Pancreas (tissue), 10 donors: Measurements from ENCODE around the gene FRMPD2. TPM values are rescaled to one million over a fixed set of nuclear protein-coding genes. Genes with fewer than 3 reads are reported as not detected.

Experiments
- ATAC-seq, 4 donors: fragments of 200-7000 bp; cut with Tn5 transposase; one replicate each; pipeline versions ENCODE4 v1.8.0 to v1.9.1; 2020; ENCODE audit warnings: mild to moderate bottlenecking in 4 of 4, moderate library complexity in 4 of 4
- DNase-seq, 6 donors: peaks; one replicate each; pipeline ENCODE4 v3.0.0-alpha.2; 2020
- FAIRE-seq: peaks from 2 replicates; lab custom pipeline; 2012; peaks lifted over from hg19 to GRCh38; lab: Jason Lieb, UNC
- H3K27ac ChIP-seq, 4 donors: fragments of 200-600 bp; sonication (generic); 1 replicate in 3 of 4; 2 replicates in 1 of 4; pipeline versions ENCODE4 v1.5.0 to v1.8.0; 2020
- H3K27me3 ChIP-seq, 4 donors: fragments of 200-600 bp; one replicate each; pipeline ENCODE4 v1.8.0; 2021
- H3K36me3 ChIP-seq, 3 donors: fragments of 200-600 bp; sonication (generic) in 1 of 3; one replicate each; pipeline versions ENCODE4 v1.5.0 to v1.8.0; 2020 to 2021
- H3K4me1 ChIP-seq, 3 donors: fragments of 200-600 bp; one replicate each; pipeline ENCODE4 v1.8.0; 2021
- H3K4me3 ChIP-seq, 4 donors: fragments of 200-600 bp; sonication (generic) in 2 of 4; one replicate each; pipeline versions ENCODE4 v1.5.0 to v1.8.0; 2020 to 2021
- H3K9me3 ChIP-seq, 4 donors: fragments of 200-600 bp; one replicate each; pipeline ENCODE4 v1.8.0; 2021
- CTCF ChIP-seq, 4 donors: fragments of 200-600 bp; sonication (generic) in 3 of 4; IDR thresholded peaks; one replicate each; pipeline versions ENCODE4 v1.5.0 to v1.8.0; 2021; ENCODE audit warnings: antibody characterized with exemption in 4 of 4
- WGBS, 2 donors: extraction: QIAGEN DNeasy Blood & Tissue Kit; methylation state at CpG; one replicate each; pipeline ENCODE4 v1.1.7; 2013; 5-methylcytosine and 5-hydroxymethylcytosine counted together
- intact Hi-C, 3 donors: fragments of 100-400 bp; cut with DNase I; formaldehyde crosslinking; loops; one replicate each; pipeline versions ENCODE4 v1.11.1 to v1.14.2; 2022
- polyA plus RNA-seq, 2 donors: library from polyadenylated mRNA; stranded (reverse); fragments of 200-250 nt; gene quantifications; one replicate each; pipeline ENCODE4 v1.2.3, GENCODE V29; 2013
- total RNA-seq, 6 donors: library from RNA; stranded (reverse); fragmentation: NEBNext Ultra II Directional in 4 of 6; extraction: Animal tissue kit (Norgen Biotek cat#: 25700) in 4 of 6; gene quantifications; one replicate each; pipeline versions ENCODE4 v1.2.1 to v1.2.4, GENCODE V29; 2021 to 2023
- donor health status: healthy with polysubstance abuse.
- donor health status: DM: no; HTN: no; CAD: no; lungs with moderate emphysema.
- donor health status: DM: no; HTN: no; CAD: no.
- donor health status: control.
- donor health status: control.
- donor health status: Bipolar disorder and iron deficiency.
- donor health status: DM: yes; HTN: yes; CAD: no.
- donor health status: DM: no; HTN: no; CAD: no.
- donor health status: DM: no; HTN: no; CAD: no.
- donor health status: DM: yes; HTN: yes; CAD: no.

The FRMPD2 gene
- total and polyA plus RNA-seq, 8 donors: 0.08 to 0.47 (median 0.24) TPM

- no peak for FAIRE-seq
- no peak for DNase-seq
- no peaks in the 10 kb centered on the region for H3K9me3 ChIP-seq
- 84 to 93% methylated on average over 4 of the region's 4 CpGs for WGBS, 2 donors
- no peak for ATAC-seq
- intact Hi-C loops: no loop called here
- no peaks in the 10 kb centered on the region for H3K4me1 ChIP-seq
- H3K4me3 ChIP-seq: no peak overlapping the region
- no peak overlapping the region for H3K27ac ChIP-seq
- H3K36me3 ChIP-seq: no peaks in the 10 kb centered on the region
- no peaks in the 10 kb centered on the region for H3K27me3 ChIP-seq
- no peak for TF ChIP-seq CTCF (IDR thresholded peaks at IDR 0.05)
These were observed 22.1 kb upstream of the FRMPD2 start for GRCh38 chr10:48296576-48297098.

GRCh38 chr10:48294431-48294830, 19.9 kb upstream of the FRMPD2 start:
- Histone ChIP-seq H3K27ac (no peak overlapping the region), H3K4me1 (no peaks in the 10 kb centered on the region), H3K9me3 (no peaks in the 10 kb centered on the region), H3K4me3 (no peak overlapping the region), H3K27me3 (no peaks in the 10 kb centered on the region), H3K36me3 (no peaks in the 10 kb centered on the region)
- no peak for ATAC-seq
- WGBS, 2 donors: 68 to 74% methylated on average over 2 of the region's 2 CpGs
- DNase-seq: no peak
- no peak for FAIRE-seq
- intact Hi-C loops: no loop called here
- TF ChIP-seq CTCF (IDR thresholded peaks at IDR 0.05): no peak

GRCh38 chr10:48292616-48293015, 18.1 kb upstream of the FRMPD2 start:
- Histone ChIP-seq H3K27ac (no peak overlapping the region), H3K9me3 (no peaks in the 10 kb centered on the region), H3K4me3 (no peak overlapping the region), H3K4me1 (peaks cover 0 to 10% (median 2%) of the 10 kb centered on the region in 3 donors), H3K36me3 (no peaks in the 10 kb centered on the region), H3K27me3 (no peaks in the 10 kb centered on the region)
- ATAC-seq: no peak
- TF ChIP-seq CTCF (IDR thresholded peaks at IDR 0.05): no peak
- intact Hi-C loops: no loop called here
- FAIRE-seq: no peak
- 89 to 95% methylated on average over 3 of the region's 3 CpGs for WGBS, 2 donors
- DNase-seq: no peak

GRCh38 chr10:48291190-48291589, 16.7 kb upstream of the FRMPD2 start:
- ATAC-seq (no peak), FAIRE-seq (no peak), DNase-seq (no peak)
- no peak overlapping the region for H3K27ac ChIP-seq
- H3K27me3 ChIP-seq: no peaks in the 10 kb centered on the region
- WGBS, 2 donors: 77 to 79% methylated on average over 3 of the region's 3 CpGs
- intact Hi-C loops: no loop called here
- TF ChIP-seq CTCF (IDR thresholded peaks at IDR 0.05): no peak
- H3K36me3 ChIP-seq: no peaks in the 10 kb centered on the region
- H3K9me3 ChIP-seq: no peaks in the 10 kb centered on the region
- H3K4me1 ChIP-seq: peaks cover 0 to 12% (median 4%) of the 10 kb centered on the region in 3 donors
- H3K4me3 ChIP-seq: no peak overlapping the region

GRCh38 chr10:48290286-48290685, 15.8 kb upstream of the FRMPD2 start:
- 71 to 82% methylated on average over 9 of the region's 9 CpGs for WGBS, 2 donors
- no peak for ATAC-seq
- intact Hi-C loops: no loop called here
- peaks cover 0 to 12% (median 4%) of the 10 kb centered on the region in 3 donors for H3K4me1 ChIP-seq
- no peaks in the 10 kb centered on the region for H3K36me3 ChIP-seq
- FAIRE-seq: no peak
- no peaks in the 10 kb centered on the region for H3K9me3 ChIP-seq
- no peak for TF ChIP-seq CTCF (IDR thresholded peaks at IDR 0.05)
- no peak for DNase-seq
- no peak overlapping the region for H3K4me3 ChIP-seq
- no peaks in the 10 kb centered on the region for H3K27me3 ChIP-seq
- no peak overlapping the region for H3K27ac ChIP-seq
